AG08395 (cell line): ENCODE data around the gene CFAP45.

Source experiments
- DNase-seq: peaks from one replicate; pipeline ENCODE4 v3.0.0; 2012; ENCODE audit warnings: mixed read lengths, low spot score

Gene CFAP45

DNA sequence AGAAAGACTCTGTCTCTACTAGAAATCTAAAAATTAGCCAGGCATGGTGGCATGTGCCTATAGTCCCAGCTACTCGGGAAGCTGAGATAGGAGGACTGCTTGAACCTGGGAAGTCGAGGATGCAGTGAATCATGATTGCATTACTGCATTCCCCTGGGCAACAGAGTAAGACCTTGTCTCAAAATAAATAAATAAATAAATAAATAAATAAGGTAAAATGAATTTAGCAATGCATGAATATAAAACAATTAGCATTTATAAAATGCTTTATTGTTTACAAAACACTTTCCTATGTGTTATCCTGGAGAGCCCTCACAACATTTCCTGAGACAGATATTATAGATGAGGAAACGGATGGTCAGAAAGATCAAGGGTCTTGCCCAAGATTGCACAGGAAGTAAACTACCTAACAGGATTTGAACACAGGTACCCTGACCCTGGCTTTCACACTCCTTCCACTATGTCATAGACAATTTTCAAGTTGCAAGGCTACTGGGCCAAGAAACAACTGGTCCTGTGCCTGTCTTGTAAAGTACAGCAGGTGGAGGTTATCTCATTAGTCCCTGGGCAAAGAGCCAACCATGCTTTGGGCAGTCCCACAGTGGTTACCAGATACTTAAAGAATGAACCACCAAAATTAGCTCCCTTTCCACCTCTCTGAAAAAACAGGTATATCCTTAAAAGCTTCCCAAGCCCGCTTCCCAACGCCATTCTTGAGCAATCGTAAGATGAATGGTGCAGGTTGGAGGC lies 22.1 kb downstream of the CFAP45 start:
- DNase-seq = no peak

DNA sequence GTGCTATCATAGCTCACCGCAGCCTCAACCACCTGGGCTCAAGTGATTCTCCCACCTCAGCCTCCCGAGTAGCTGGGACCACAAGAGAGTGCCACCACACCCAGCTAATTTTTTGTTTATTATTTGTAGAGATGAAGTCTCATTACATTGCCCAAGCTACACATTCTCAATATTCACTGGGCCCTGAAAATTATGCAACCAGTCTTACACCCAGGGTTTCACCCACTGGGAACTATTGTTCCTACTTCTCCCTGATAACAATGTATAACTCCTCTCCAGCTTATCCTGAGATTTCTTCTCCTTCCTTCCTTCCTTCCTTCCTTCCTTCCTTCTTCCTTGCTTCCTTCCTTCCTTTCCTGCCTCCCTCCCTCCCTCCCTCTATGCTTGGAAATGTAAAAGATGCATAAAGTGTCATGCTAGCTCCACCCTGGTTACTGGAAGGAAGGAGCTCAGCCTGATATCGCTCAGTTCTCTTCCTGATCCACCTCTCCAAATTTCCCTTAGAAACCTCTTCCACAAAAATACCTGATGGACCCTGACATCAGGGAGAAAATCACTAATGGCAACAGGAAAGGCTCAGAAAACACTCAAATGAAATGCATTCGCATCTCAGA lies 26.3 kb downstream of the CFAP45 start:
- DNase-seq = no peak

DNA sequence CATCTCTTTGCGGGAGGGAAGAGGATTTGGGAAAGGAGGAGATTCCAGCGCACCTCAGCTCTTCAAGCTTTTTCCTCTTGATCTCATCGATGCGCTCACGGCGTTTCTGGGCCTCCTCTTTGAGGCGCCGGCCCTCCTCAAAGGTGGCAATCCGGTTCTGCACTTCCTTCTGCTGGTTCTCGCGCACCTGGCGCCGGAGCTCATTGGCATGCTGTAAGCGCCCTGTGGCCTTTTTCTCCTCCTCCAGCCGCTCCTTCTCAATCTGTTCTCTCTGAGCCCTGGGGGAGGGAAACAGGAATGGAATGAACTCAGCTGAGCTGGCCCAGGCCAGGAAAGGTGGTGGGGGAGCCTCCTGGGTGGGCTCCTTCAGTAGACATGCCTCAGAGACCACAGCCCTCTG lies 27.1 kb downstream of the CFAP45 start:
- DNase-seq = no peak

DNA sequence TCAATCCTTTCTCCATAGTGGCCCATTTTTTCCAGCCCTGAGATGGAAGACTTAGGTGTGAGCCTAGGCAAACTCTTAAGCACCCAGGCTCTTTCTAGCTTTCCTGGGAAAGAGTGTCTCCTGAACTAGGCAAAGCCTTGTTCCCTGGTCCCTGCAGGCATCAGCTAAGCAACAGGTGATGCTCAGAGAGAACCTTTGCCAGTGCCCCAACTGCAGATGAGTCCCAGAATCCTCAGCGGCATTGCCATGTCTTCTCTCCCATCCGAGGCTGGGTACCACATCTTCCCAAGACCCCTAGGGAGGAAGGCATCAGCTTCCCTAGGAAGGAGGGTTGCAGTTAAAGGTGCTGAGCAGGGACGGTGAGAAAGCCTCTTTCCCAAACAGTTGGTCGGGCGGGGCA lies 29.3 kb downstream of the CFAP45 start:
- no peak for DNase-seq

DNA sequence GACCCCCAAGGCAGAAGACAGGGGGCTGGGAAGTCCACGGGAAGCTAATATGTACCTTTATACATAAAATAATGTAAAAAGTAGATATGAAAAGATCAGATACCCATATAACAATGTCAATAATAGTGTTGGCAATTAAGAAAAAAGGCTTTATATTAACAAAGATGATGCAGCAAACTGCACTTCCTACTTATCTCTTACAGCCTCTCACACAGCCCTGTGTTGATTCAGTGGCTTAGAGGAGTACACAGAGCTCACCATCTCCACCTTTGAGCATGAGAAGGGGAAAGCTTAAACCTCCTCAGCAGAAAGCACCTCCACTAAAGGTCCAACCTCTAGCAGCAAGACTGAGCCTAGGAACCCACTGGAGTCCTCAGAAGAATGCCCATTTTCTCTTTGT lies 30.4 kb downstream of the CFAP45 start:
- DNase-seq = no peak

DNA sequence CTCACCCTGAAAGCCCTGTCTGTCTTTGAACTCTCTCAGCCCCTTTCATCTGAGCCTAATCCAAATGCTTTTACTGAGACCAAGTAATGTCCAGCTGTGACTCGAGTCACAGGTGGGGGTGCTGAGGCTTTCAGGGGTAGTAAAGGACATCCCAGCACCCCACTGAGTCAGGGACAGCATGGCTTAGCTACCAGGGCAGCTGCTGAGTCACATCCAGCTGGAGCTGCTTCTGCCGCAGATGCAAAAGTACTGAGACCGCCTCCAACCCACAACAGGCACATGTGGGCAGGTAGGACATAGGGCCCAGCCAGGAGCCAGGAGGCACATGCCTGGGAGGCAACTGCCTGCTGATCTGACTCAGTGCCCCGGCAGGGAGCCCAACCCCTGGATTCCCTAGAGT lies 30.8 kb downstream of the CFAP45 start:
- peak; percentile 69 for DNase-seq

DNA sequence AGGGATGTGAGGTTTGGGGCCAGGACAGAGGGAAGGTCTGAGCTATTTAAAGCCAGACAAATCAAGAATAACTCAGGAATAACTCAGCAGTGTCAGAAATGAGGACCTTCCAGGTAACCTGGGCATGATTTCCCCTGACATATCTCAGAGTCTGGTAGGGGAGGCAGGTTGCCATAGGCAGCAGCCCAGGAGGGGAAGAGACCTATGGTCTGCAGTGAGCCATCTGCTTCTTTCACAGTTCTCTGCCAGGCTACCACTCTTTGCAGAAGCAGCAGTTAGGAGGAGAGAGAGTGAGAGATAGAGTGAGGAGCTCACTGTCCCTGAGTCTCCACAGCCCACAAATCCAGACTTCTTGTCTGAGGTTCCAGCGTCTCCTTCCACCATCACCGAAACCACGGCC lies 31.2 kb downstream of the CFAP45 start:
- no peak for DNase-seq

DNA sequence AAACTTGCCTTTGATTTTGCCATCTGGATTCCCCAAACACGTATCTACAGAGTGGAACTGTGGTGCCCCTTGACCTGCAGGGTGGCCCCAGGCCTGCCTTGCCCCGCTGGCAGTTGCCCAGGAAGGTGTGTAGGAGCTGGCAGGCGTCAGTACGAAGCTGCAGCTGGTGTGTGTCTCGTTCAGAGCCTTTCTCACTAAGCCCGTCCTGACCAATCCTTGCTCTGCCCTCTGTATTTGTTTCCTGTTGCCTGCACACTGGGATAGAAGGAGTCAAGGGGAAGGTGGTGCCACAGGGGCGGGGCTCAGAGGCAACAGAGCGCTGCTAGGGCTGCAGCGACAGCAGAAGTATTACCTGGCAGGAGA lies 32.3 kb downstream of the CFAP45 start:
- peak; percentile 56 for DNase-seq

DNA sequence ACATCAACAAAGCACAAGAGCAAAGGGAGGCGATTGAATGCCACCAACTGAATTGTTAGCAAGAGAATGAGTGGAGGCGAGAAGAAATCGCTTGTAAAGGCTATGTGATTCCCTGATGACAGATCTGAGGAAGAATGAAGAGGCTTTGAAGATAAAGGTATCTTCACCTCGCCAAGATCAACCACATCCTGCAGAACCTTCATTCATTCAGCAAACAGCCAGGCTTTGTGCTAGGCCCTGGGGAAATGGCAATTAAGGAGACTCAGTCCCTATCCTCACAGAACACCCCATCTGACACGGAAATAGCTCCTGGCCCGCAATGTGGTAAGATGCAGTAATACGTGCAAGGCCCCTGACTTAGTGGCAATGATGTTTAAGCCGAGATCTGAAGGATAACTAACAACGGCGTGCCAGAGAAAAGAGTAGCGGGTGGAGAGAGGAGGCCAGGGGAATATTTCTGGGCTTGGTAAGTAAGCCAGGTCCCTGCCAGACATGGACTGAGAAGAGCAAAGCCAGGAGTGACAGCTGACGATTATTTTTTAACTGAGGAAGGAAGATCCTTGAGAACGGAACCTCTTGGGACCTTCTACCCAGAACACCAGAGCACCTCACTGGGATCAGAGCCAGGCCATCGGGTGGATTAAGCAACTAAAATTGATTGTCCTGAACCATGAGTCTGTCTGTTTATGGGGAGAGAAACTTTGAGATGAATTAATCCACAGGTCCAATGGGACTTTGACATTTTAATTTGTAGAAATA lies 32.9 kb downstream of the CFAP45 start:
- no peak for DNase-seq

DNA sequence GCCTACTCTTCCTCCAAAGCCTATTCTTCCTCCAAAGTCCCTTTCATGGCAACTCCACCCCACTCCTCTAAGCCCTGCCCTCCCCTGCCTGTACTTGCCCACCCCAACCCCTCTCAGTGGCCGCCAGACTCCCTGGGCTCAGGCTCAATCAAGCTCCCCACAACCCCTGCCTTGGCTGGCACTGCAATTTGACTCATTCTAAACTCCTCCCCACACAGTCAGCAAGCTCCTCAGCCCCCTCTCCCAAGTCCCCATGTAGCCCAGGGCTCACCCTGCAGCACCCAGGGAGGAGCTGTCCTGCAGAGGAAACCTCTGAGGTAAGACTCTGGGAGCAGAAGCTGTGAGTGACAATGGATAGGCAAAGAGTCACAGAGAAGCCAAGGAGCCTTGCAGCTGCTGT lies 33.9 kb downstream of the CFAP45 start:
- no peak for DNase-seq

DNA sequence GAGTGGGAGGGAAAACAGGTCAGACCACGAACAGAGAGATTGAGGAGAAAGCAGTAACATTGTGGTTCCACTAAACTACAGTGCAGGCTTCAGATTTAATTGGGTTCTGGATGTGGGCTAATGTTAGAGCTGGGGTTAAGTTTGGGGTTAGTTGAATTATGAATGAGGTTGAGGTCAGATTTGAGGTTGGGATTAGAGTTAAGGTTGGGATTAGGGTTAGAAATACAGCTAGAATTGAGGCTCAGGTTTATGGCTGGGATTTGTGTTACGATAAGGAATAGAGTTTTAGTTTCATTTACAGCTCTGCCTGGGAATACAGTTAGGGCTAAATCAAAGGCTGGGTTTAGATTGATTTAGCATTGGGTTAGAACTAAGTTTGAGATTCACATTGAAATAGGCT lies 35.7 kb downstream of the CFAP45 start:
- DNase-seq = no peak

DNA sequence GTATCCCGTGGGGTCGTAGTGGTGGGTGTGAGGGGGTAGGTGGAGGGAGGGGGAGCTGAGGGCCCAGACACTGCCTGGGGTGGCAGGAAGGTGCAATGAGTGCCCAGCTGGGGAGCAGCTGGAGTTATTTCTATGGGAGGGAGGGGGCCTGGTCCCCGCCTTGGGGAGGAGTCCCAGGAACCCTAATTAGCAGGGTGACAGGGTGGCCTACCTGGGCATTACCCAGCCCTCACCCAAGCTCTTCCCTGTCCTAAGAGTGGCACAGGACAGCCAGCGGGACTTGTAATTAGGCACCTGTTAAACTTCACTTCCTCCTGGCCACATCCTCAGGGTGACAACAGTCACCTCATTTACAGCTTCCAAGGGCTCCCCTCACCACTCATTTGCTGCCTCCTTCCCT lies 37.4 kb downstream of the CFAP45 start, which contains the start of gene VSIG8:
VSIG8 (minus strand) TSS at position 101 of the 400 bp plus-strand sequence. CDS start 136 bp downstream, outside the sequence.
- no peak for DNase-seq

DNA sequence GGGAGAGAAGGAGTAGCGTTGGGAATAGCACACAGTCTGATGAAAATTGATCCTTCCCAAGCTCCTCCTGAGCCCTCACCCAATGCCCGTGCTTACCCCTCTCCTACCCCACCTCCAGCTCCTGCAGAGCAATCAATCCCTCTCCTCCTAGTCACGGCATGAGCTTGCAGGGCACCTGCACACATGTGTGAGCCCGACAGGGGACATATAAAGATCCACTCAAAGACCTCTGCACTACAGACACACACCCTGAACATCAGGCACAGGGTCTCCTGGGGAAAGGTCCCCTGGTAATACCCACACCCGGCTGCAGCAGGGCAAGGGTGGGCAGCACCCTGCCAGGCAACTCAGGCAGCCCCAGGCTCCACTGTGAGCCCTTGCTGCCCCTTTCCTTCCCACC lies 37.9 kb downstream of the CFAP45 start:
- DNase-seq = no peak

DNA sequence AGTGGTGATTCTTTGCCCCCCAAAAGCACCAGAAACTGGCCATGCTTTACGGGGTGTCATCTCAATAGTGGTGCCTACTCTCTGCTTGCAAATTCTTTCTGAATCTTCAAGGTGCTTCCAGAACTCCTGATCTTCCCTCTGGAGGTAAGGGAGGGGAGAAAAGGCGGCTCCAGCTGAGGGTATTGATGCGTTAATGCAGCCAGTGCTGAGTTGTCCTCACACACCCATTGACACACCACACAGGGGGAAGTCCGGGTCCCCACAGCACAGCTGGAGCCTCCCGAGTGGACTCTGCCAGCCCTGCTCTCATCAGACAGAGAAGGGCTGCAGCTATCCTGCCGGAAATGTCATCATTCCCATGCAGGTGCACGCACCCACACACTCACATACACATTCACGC lies 38.7 kb downstream of the CFAP45 start:
- DNase-seq = no peak

DNA sequence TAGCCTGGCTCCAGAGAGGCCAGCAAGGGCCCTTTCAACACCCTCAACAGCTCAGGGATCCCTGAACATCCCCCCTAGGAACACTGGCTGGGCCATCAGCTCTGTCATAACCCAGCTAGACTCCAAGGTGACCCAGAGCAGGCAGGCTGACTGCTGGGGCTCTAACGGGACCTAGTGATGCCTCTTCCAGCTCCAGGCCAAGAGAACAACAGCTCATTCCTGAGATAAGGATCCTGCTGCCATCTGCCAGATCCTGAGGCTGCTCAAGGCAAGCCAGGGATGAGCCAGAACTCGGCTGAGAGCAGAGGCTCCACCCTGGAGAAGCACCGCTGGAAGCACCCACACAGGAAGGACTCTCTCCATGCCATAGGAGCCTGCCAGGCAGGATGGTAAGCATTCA lies 39.5 kb downstream of the CFAP45 start:
- no peak for DNase-seq

DNA sequence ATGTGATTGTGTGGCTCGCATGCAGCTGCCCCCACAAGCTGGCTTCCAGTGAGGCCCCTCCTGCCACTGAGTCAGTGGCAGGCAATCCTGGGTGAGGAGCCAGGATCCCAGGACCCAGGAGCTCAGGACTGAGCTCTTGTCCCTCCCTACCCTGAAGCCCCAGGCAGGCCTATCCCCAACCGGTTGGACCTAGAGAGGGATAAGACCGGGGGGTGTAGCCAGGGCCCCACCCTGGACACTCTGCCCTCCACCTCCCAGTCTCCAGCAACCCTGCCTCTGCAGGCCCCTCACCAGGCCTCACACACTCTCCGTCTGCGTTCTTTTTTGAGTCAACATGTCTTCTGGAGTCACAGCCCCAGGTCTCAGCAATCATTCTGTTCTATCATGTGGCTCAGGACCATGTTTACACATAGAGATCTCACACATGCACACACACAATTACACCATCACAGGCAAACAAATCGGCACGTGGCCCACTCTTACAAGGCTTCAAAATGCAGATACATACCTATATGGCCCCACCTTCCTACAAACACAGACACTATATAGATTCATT lies 40.1 kb downstream of the CFAP45 start:
- DNase-seq = no peak

DNA sequence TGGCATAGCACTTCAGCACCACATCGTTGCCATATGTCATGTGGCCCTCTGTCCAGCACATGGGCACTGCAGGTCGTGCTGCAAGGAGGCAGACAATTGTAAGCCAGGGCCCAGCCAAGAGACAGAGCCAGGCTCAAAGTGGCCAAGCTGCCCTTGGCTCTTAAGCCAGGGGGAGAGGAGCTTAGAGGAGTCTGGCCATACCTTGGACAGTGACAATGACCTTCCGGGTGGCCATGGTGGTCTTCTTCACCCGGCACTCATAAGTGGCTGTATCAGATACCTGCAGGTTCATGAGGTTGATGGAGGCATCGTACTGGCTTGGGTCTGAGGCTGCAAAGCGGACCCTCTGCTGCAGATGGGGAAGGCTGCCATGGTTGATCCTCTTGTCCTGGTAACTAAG lies 42.1 kb downstream of the CFAP45 start:
- DNase-seq = no peak

DNA sequence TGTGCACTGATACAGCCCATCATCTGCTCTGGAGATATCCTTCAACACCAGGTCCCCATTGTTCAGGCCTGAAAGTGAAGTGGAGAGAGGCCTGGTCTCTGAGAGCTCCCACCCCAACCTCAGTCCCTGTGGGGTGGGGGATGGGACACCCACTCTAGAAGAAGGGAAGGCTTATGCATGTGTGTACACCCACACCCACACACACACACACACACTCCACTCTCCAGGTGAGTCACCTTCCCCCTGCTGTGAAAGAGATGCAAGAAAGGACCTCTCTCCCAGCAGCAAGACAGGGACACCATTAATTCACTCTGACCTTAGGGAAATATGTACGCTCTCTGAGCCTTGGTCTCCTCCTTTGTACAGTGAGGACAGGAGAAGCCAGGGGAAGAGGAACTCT lies 43.4 kb downstream of the CFAP45 start:
- DNase-seq = no peak

DNA sequence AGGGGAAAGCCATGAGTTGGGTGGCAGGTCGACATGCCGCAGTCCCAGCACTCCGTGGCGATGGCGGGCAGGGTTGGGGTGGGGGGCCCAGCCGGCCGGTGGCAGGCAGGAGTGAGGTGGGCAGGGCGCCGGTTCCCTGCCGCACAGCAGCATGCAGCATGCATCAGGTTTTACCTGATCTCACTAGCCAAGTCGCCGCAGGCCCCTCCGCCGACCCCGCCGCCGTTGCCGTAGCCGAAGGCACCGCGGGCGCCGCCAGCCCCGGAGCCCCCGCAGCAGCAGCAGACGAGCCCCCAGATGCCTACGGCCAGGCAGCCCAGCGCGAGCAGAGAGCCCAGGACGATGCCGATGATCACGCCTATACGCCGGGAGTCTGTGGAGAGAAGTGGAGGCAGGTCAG lies 44.3 kb downstream of the CFAP45 start:
- DNase-seq = no peak

DNA sequence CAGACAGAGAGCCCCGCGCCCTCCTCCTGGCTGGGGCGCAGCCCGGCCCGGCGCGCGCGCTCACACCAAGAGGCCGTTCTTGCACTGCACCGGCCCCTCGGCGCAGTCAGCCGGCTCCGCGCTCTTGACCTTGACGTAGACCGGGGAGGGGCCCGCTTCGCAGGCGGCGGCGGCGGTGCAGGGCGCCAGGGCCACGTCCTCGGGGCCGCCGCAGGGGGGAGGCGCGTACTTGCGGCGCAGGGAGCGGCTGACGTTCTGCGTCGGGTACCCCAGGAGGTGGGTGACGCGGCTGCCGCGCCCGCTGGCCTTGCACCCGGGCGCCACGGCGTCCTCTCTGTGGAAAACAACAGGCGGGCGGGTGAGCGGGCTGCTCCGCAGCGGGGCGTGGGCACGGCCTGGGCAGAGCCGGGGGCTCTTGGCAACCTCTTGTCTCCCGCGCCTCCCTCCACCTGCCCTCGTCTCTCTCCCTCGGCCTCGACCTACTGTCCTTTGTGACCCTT lies 45.2 kb downstream of the CFAP45 start:
- peak; percentile 85 for DNase-seq

DNA sequence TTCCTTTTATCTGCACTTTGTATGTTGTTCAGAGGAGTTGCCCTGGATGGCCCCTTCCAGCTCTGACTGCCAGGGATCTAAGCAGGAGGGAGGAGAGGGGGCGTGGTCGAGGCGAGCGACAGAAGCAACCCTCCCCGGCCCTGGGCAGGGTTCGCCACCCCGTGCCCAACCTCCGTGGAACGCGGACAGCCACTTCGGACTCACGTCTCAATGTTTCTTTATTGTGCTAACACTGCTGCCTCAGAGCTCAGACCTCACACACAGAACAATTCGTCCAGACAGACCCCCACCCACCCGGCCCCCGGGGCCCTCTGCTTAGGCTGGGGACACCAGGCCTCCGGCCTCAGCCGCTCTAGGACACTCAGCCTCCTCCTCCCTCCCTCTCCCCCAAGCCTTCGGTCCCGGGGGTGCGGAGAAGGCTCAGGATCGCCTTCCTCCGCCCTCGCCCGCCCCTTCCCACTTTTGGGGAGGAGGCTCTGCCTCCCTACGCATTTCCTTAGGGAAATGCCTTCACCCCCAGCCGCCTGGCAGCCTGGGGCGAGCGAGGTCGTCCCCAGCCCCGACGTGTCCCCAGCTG lies 45.8 kb downstream of the CFAP45 start:
- peak; percentile 68 for DNase-seq

DNA sequence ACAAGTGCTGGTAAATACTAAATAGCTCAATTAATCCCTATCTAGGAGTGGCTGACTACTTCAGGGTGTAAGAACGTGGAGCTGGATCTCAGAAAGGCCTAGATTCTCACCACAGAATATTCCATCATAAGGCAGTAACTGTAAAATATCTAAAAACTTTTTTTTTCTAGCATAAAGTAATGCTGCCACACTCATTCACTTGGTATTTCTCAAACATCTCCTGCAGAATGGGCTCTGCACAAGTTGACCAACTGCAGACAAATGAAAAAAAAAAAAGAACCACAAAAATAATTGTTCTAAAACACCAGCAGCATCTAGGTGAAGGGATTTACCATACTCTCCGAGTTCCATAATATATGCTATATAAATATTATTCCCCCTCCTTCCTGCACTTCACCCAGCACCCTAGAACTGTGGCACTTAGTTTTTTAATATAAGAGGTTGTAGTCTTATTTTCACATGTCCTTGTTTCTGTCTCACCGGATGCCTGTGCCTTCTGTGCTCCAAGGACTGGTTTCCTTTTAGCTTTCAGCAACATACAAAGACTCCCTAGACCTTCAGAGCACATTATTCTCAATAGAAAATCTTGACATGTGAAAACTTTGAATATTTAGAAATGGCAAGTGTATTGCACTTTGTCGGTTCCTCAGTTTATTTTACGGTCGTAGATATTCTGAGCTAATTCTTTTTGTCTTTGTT lies 46.4 kb downstream of the CFAP45 start:
- DNase-seq = no peak
